DOHH2 (cell line): ENCODE data around the gene SKA2.
"Not testable (repeated sequence)": the region's sequence is repeated elsewhere in the genome, so short reads cannot be mapped to it uniquely, and the experiment has no call there.

Source experiments
- EZH2phosphoT487 ChIP-seq: fragments of 200-600 bp; sonication (generic); IDR thresholded peaks from 2 replicates; pipeline ENCODE4 v1.6.1; 2017; ENCODE audit warnings: borderline replicate concordance, mild to moderate bottlenecking, antibody characterized with exemption, low read length, moderate library complexity, mixed read lengths
- TF ChIP-seq, protein P1 (sequence below): fragments of 200-600 bp; sonication (generic); IDR thresholded peaks from one replicate; pipeline ENCODE4 v1.5.1; 2014; ENCODE audit warnings: antibody characterized with exemption, mild to moderate bottlenecking, low read depth, low read length; ENCODE audit not compliant: poor library complexity, severe bottlenecking

DNA sequence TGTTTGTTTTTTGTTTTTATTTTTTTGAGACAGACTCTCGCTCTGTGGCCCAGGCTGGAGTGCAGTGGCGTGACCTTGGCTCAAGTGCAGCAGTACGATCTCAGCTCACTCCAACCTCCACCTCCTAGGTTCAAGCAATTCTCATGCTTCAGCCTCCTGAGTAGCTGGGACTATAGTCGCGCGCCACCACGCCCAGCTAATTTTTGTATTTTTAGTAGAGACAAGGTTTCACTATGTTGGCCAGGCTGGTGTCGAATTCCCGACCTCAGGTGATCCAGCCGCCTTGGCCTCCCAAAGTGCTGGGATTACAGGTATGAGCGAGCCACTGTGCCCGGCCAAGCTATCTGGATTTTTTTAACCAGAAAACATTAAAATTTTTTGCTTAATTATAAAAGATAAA lies 64.4 kb downstream of the SKA2 start:
- TF ChIP-seq, protein P1, sequence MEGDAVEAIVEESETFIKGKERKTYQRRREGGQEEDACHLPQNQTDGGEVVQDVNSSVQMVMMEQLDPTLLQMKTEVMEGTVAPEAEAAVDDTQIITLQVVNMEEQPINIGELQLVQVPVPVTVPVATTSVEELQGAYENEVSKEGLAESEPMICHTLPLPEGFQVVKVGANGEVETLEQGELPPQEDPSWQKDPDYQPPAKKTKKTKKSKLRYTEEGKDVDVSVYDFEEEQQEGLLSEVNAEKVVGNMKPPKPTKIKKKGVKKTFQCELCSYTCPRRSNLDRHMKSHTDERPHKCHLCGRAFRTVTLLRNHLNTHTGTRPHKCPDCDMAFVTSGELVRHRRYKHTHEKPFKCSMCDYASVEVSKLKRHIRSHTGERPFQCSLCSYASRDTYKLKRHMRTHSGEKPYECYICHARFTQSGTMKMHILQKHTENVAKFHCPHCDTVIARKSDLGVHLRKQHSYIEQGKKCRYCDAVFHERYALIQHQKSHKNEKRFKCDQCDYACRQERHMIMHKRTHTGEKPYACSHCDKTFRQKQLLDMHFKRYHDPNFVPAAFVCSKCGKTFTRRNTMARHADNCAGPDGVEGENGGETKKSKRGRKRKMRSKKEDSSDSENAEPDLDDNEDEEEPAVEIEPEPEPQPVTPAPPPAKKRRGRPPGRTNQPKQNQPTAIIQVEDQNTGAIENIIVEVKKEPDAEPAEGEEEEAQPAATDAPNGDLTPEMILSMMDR = not testable (repeated sequence)
- TF ChIP-seq EZH2phosphoT487 = not testable (repeated sequence)
